ENCODE measurements around the gene SARNP. TPM values are rescaled to one million over a fixed set of nuclear protein-coding genes. Genes with fewer than 3 reads are reported as not detected.

SARNP gene
- total RNA-seq, 3 donors from 2014 or later = 38.7 to 45.9 (median 41.3) TPM

DNA sequence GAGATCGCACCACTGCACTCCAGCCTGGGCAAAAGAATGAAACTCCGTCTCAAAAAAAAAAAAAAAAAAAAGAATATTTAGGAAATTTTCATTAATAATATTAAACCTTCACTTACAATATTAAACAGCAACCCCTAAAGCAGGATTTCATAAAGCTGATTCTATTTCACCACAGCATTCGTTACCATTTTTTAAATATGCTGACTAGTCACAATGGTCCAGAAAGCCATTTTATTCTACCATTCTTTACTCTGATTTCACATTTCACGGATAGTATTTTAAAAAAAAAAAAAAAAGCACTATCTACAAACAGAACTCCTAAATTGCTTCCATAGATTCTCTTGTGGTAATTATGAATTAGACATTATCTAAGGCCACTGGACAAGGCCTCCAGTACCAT lies 27.6 kb downstream of the SARNP start:
- DNase-seq (no peak), ATAC-seq (no peak)
- no peak overlapping the region for H3K4me3 ChIP-seq
- H3K4me1 ChIP-seq (ENCODE audit: low read depth) = no peaks in the 10 kb centered on the region
- H3K36me3 ChIP-seq (ENCODE audit: low read depth) = peaks cover 7% of the 10 kb centered on the region
- TF ChIP-seq, protein P1, sequence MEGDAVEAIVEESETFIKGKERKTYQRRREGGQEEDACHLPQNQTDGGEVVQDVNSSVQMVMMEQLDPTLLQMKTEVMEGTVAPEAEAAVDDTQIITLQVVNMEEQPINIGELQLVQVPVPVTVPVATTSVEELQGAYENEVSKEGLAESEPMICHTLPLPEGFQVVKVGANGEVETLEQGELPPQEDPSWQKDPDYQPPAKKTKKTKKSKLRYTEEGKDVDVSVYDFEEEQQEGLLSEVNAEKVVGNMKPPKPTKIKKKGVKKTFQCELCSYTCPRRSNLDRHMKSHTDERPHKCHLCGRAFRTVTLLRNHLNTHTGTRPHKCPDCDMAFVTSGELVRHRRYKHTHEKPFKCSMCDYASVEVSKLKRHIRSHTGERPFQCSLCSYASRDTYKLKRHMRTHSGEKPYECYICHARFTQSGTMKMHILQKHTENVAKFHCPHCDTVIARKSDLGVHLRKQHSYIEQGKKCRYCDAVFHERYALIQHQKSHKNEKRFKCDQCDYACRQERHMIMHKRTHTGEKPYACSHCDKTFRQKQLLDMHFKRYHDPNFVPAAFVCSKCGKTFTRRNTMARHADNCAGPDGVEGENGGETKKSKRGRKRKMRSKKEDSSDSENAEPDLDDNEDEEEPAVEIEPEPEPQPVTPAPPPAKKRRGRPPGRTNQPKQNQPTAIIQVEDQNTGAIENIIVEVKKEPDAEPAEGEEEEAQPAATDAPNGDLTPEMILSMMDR (IDR thresholded peaks at IDR 0.05) = no peak
- H3K9me3 ChIP-seq = no peaks in the 10 kb centered on the region
- intact Hi-C loops (cut with DNase I, micrococcal nuclease) = loop anchor here in 1 of 2 donors (10.0 kb wide), 1 partner anchor 45 kb away; the partner anchor contains the start of gene GDF11

DNA sequence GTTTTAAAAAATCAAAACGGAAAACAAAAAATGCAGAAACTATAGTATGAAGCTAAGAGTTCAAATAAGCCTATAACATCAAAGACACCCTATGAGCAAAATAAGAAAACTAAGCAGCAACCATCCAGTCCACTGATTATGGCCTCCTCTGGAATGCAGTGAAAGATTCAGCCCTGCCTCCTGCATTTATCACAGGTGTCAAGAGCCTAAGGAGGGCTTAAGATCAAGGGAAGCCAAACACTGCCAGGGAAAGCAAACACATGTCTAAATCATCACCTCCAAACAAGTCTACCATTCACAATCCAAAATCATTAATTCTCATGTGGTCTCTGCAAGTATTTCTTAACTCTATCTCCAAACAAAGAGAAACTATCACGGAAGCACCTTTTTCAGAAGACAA lies 28.4 kb downstream of the SARNP start:
- H3K9me3 ChIP-seq = no peaks in the 10 kb centered on the region
- H3K36me3 ChIP-seq (ENCODE audit: low read depth) = peaks cover 7% of the 10 kb centered on the region
- no peak for DNase-seq
- intact Hi-C loops (cut with DNase I, micrococcal nuclease) = no loop called here
- TF ChIP-seq, protein P1 (IDR thresholded peaks at IDR 0.05) = no peak
- no peak for ATAC-seq
- H3K4me3 ChIP-seq = no peak overlapping the region
- no peaks in the 10 kb centered on the region for H3K4me1 ChIP-seq (ENCODE audit: low read depth)

DNA sequence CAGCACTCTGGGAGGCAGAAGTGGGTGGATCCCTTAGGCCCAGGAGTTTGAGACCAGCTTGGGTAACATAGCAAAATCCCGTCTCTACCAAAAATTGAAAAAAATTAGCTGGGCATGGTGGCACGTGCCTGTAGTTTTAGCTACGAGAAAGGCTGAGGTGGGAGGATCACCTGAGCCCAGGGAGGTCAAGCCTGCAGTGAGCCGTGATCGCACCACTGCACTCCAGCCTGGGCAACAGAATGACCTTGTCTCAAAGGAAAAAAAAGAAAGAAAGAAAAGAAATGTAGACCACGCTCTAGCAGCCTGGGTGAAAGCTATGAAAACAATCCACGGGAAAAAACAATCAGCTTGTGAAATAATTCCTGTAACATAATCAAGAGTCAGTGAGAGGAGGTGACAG lies 29.0 kb downstream of the SARNP start:
- TF ChIP-seq, protein P1 (IDR thresholded peaks at IDR 0.05) = no peak
- Histone ChIP-seq H3K4me1 (ENCODE audit: low read depth) (no peaks in the 10 kb centered on the region), H3K4me3 (no peak overlapping the region), H3K9me3 (no peaks in the 10 kb centered on the region), H3K36me3 (ENCODE audit: low read depth) (peaks cover 7% of the 10 kb centered on the region)
- intact Hi-C loops (cut with DNase I, micrococcal nuclease) = no loop called here
- DNase-seq = no peak
- no peak for ATAC-seq

DNA sequence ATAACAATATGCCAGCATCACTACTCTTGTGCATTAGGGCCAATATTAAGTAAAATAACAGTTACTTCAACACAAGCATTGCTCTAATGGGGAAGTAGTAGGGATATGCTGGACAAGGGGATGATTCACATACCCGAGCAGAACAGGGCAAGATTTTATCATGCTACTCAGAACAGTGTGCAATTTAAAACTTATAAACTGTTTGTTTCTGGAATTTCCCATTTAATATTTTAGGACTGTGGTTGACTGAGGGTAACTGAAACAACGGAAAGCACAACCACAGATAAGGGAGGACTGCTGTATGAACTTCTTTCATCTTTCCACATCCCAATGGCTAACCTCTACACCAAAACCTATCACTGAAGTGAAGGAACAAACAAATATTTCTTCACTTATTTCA lies 36.8 kb downstream of the SARNP start:
- intact Hi-C loops (cut with DNase I, micrococcal nuclease) = no loop called here
- TF ChIP-seq, protein P1 (IDR thresholded peaks at IDR 0.05) = no peak
- H3K9me3 ChIP-seq = no peaks in the 10 kb centered on the region
- ATAC-seq (no peak), DNase-seq (no peak)
- no peak overlapping the region for H3K4me3 ChIP-seq
- H3K4me1 ChIP-seq (ENCODE audit: low read depth) = no peaks in the 10 kb centered on the region
- peaks cover 3% of the 10 kb centered on the region for H3K36me3 ChIP-seq (ENCODE audit: low read depth)

DNA sequence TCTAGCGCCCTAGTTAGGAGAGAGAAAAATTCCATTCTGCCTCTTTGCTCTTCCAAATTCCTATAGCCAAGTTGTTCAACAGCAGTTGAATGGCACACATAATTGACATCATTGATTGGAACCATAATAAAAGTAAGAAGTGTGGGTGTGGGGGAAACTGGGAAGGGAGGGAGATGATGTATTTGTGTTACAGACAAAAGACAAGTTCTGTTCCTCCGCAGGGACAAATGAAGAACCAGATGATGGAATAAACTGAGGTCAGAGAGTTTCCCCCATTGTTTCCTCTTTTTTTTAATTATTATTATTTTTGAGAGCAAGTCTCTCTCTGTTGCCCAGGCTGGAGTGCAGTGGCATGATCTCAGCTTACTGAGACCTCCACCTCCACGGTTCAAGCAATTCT lies 39.7 kb downstream of the SARNP start:
- intact Hi-C loops (cut with DNase I, micrococcal nuclease) = no loop called here
- TF ChIP-seq, protein P1 (IDR thresholded peaks at IDR 0.05) = no peak
- Histone ChIP-seq H3K4me3 (no peak overlapping the region), H3K36me3 (ENCODE audit: low read depth) (peaks cover 3% of the 10 kb centered on the region), H3K9me3 (no peaks in the 10 kb centered on the region), H3K4me1 (ENCODE audit: low read depth) (no peaks in the 10 kb centered on the region)
- DNase-seq (no peak), ATAC-seq (no peak)

DNA sequence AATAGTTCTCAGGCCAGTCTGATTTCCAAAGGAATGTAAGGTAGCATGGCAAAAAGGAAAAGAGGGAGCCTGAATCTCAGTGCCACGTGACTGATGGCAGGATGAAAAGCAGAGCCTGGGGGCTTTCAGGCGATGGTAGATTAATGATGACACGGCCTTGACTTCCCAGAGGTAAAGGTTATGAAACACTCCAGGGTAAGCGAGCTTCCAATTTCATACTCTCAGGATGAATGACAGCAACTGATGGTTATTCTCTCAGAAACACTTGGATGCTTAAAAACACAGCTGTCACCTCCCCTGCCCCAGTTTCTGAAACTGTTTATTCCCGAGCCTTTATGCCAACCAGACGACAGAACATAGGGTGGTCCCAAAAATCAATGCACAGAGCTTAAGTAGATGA lies 45.8 kb downstream of the SARNP start:
- TF ChIP-seq, protein P1 (IDR thresholded peaks at IDR 0.05) = no peak
- intact Hi-C loops (cut with DNase I, micrococcal nuclease) = no loop called here
- no peaks in the 10 kb centered on the region for H3K36me3 ChIP-seq (ENCODE audit: low read depth)

More for the DNA sequence above, 45.8 kb downstream of the SARNP start:
- ATAC-seq = no peak
- no peak for DNase-seq
- Histone ChIP-seq H3K4me3 (no peak overlapping the region), H3K4me1 (ENCODE audit: low read depth) (no peaks in the 10 kb centered on the region), H3K9me3 (no peaks in the 10 kb centered on the region)

All from mucosa of descending colon (tissue), 3 donors.